Vagina (tissue), 2 donors: ENCODE measurements around the gene IL3RA. TPM values are rescaled to one million over a fixed set of nuclear protein-coding genes. Genes with fewer than 3 reads are reported as not detected.

Experiments used
- DNase-seq, 2 donors: peaks; one replicate each; pipeline ENCODE4 v3.0.0-alpha.2; 2017; ENCODE audit errors: extremely low spot score in 2 of 2
- H3K27ac ChIP-seq: fragments of 200-600 bp; sonication (generic); one replicate; pipeline ENCODE4 v1.5.1; 2019
- H3K27me3 ChIP-seq: fragments of 200-600 bp; sonication (generic); one replicate; pipeline ENCODE4 v1.5.1; 2019
- H3K36me3 ChIP-seq, 2 donors: fragments of 200-600 bp; sonication (generic); one replicate each; pipeline ENCODE4 v1.5.1; 2017 to 2019
- H3K4me1 ChIP-seq: fragments of 200-600 bp; sonication (generic); one replicate; pipeline ENCODE4 v1.5.1; 2019
- H3K4me3 ChIP-seq, 2 donors: fragments of 200-600 bp; sonication (generic); 1 replicate in 1 of 2; 2 replicates in 1 of 2; pipeline ENCODE4 v1.5.1; 2016 to 2019
- H3K9me3 ChIP-seq: fragments of 200-600 bp; sonication (generic); one replicate; pipeline ENCODE4 v1.5.1; 2019
- CTCF ChIP-seq, 3 experiments: fragments of 450-650 bp in 2 of 3; fragments of 200-600 bp in 1 of 3; sonication (generic) in 1 of 3; IDR thresholded peaks; one replicate each; pipeline ENCODE4 v1.5.1; 2017 to 2019; ENCODE audit warnings: antibody characterized with exemption in 3 of 3, mild to moderate bottlenecking in 2 of 3, moderate library complexity in 2 of 3
- POLR2A ChIP-seq, 2 donors: fragments of 450-650 bp; IDR thresholded peaks; one replicate each; pipeline ENCODE4 v1.6.1; 2017; ENCODE audit warnings: antibody characterized with exemption in 2 of 2, mild to moderate bottlenecking in 2 of 2, moderate library complexity in 2 of 2
- POLR2AphosphoS5 ChIP-seq, 2 donors: sonication (generic); formaldehyde crosslinking; IDR thresholded peaks; one replicate each; pipeline ENCODE4 v1.9.0; 2017; ENCODE audit warnings: antibody characterized with exemption in 2 of 2, mild to moderate bottlenecking in 2 of 2, low read depth in 1 of 2; ENCODE audit not compliant: insufficient read depth in 1 of 2
- intact Hi-C: fragments of 100-400 bp; cut with DNase I; formaldehyde crosslinking; loops from one replicate; pipeline ENCODE4 v1.15.1; 2023
- total RNA-seq: library from RNA; depleted of rRNA; stranded (reverse); fragments of >200 nt; gene quantifications from one replicate; pipeline ENCODE4 v1.2.3, GENCODE V29; 2016

Gene IL3RA
- total RNA-seq, 1 donor from 2014 or later: 7.9 TPM

- no peak overlapping the region for H3K4me3 ChIP-seq
- H3K27ac ChIP-seq: no peak overlapping the region
- no peak for DNase-seq
- H3K27me3 ChIP-seq: no peaks in the 10 kb centered on the region
- H3K36me3 ChIP-seq: peaks cover 0 to 35% of the 10 kb centered on the region in 2 donors
- no peaks in the 10 kb centered on the region for H3K4me1 ChIP-seq
- intact Hi-C loops: no loop called here
- no peak for TF ChIP-seq POLR2AphosphoS5 (IDR thresholded peaks at IDR 0.05; ENCODE audit: insufficient read depth in 1 of 2, low read depth in 1 of 2)
- no peak for TF ChIP-seq POLR2A (IDR thresholded peaks at IDR 0.05)
- TF ChIP-seq CTCF (IDR thresholded peaks at IDR 0.05): no peak
- H3K9me3 ChIP-seq: no peaks in the 10 kb centered on the region
Measured at GRCh38 chrX:1412551-1413161, 76.1 kb downstream of the IL3RA start.

- H3K27me3 ChIP-seq: no peaks in the 10 kb centered on the region
- no peaks in the 10 kb centered on the region for H3K9me3 ChIP-seq
- H3K36me3 ChIP-seq: peaks cover 0 to 54% of the 10 kb centered on the region in 2 donors
Measured at GRCh38 chrX:1416327-1416784, 79.8 kb downstream of the IL3RA start.

GRCh38 chrX:1416965-1417760 is 80.6 kb downstream of the IL3RA start:
- Histone ChIP-seq H3K27me3 (no peaks in the 10 kb centered on the region), H3K9me3 (no peaks in the 10 kb centered on the region), H3K4me1 (no peaks in the 10 kb centered on the region), H3K36me3 (peaks cover 0 to 62% of the 10 kb centered on the region in 2 donors), H3K27ac (no peak overlapping the region), H3K4me3 (no peak overlapping the region)
- intact Hi-C loops: no loop called here
- no peak for DNase-seq
- TF ChIP-seq POLR2A (IDR thresholded peaks at IDR 0.05) (no peak), CTCF (IDR thresholded peaks at IDR 0.05) (no peak), POLR2AphosphoS5 (IDR thresholded peaks at IDR 0.05; ENCODE audit: insufficient read depth in 1 of 2, low read depth in 1 of 2) (no peak)

More at GRCh38 chrX:1416327-1416784, 79.8 kb downstream of the IL3RA start:
- DNase-seq: no peak
- intact Hi-C loops: no loop called here
- Histone ChIP-seq H3K27ac (no peak overlapping the region), H3K4me3 (no peak overlapping the region), H3K4me1 (no peaks in the 10 kb centered on the region)
- no peak for TF ChIP-seq POLR2A (IDR thresholded peaks at IDR 0.05)
- TF ChIP-seq POLR2AphosphoS5 (IDR thresholded peaks at IDR 0.05; ENCODE audit: insufficient read depth in 1 of 2, low read depth in 1 of 2): no peak
- no peak for TF ChIP-seq CTCF (IDR thresholded peaks at IDR 0.05)

- Histone ChIP-seq H3K4me1 (no peaks in the 10 kb centered on the region), H3K27me3 (no peaks in the 10 kb centered on the region), H3K36me3 (peaks cover 2 to 65% of the 10 kb centered on the region in 2 donors), H3K27ac (no peak overlapping the region), H3K4me3 (no peak overlapping the region), H3K9me3 (no peaks in the 10 kb centered on the region)
- no peak for TF ChIP-seq POLR2A (IDR thresholded peaks at IDR 0.05)
- no peak for TF ChIP-seq POLR2AphosphoS5 (IDR thresholded peaks at IDR 0.05; ENCODE audit: insufficient read depth in 1 of 2, low read depth in 1 of 2)
- no peak for TF ChIP-seq CTCF (IDR thresholded peaks at IDR 0.05)
- intact Hi-C loops: no loop called here
- DNase-seq: no peak
Measured at GRCh38 chrX:1417921-1418771, 81.6 kb downstream of the IL3RA start.
